PFSK-1 (cell line): Measurements from ENCODE around the gene HOMER2.

Experiments
- FOXP2 ChIP-seq: optimal IDR thresholded peaks from 2 replicates; pipeline ENCODE3; 2011; ENCODE audit warnings: borderline replicate concordance, control low read depth, inconsistent platforms; ENCODE audit not compliant: insufficient read depth; ENCODE audit errors: extremely low read length, extremely low read depth
- POLR2AphosphoS5 ChIP-seq: IDR thresholded peaks from 2 replicates; pipeline ENCODE4 v1.6.1; 2012; ENCODE audit warnings: low read depth, mild to moderate bottlenecking, control low read depth, low read length, moderate library complexity
- REST ChIP-seq, 2 experiments: IDR thresholded peaks; 2 replicates each; pipeline versions ENCODE4 v1.6.1 to v1.8.0; 2011 to 2012; ENCODE audit warnings: low read depth in 2 of 2, low read length in 2 of 2, control low read depth in 1 of 2, inconsistent platforms in 1 of 2, mild to moderate bottlenecking in 1 of 2, moderate library complexity in 1 of 2; ENCODE audit not compliant: insufficient read depth in 1 of 2
- SIN3A ChIP-seq: IDR thresholded peaks from 2 replicates; pipeline ENCODE4 v1.6.1; 2012; ENCODE audit warnings: mild to moderate bottlenecking, low read length, moderate library complexity, borderline replicate concordance; ENCODE audit not compliant: insufficient read depth
- TAF1 ChIP-seq: IDR thresholded peaks from 2 replicates; pipeline ENCODE4 v1.6.1; 2012; ENCODE audit warnings: low read length, control low read depth, borderline replicate concordance; ENCODE audit not compliant: insufficient read depth

HOMER2 gene

GRCh38 chr15:82877825-82878224 lies 74.7 kb downstream of the HOMER2 start:
- TF ChIP-seq POLR2AphosphoS5 (no peak), SIN3A (no peak), FOXP2 (no peak), REST (IDR thresholded peaks at IDR 0.05; ENCODE audit: insufficient read depth in 1 of 2, low read depth in 2 of 2, low read length in 2 of 2) (no peak), TAF1 (no peak)

GRCh38 chr15:82875411-82876003 lies 77.0 kb downstream of the HOMER2 start:
- TF ChIP-seq FOXP2 (no peak), REST (IDR thresholded peaks at IDR 0.05; ENCODE audit: insufficient read depth in 1 of 2, low read depth in 2 of 2, low read length in 2 of 2) (no peak), POLR2AphosphoS5 (no peak), SIN3A (no peak), TAF1 (no peak)

GRCh38 chr15:82874961-82875360 lies 77.6 kb downstream of the HOMER2 start:
- no peak for TF ChIP-seq REST (IDR thresholded peaks at IDR 0.05; ENCODE audit: insufficient read depth in 1 of 2, low read depth in 2 of 2, low read length in 2 of 2)
- TF ChIP-seq FOXP2, result no peak
- TF ChIP-seq SIN3A, result no peak
- no peak for TF ChIP-seq TAF1
- no peak for TF ChIP-seq POLR2AphosphoS5

GRCh38 chr15:82874267-82874666 lies 78.3 kb downstream of the HOMER2 start:
- TF ChIP-seq POLR2AphosphoS5, result no peak
- TF ChIP-seq FOXP2, result no peak
- no peak for TF ChIP-seq TAF1
- TF ChIP-seq SIN3A, result no peak
- TF ChIP-seq REST (IDR thresholded peaks at IDR 0.05; ENCODE audit: insufficient read depth in 1 of 2, low read depth in 2 of 2, low read length in 2 of 2), result no peak
